ENCODE results near the gene MED27.
A peak's percentile ranks its signal among the peaks of the same experiment; 100 is the strongest.
"Not testable (repeated sequence)": the region's sequence is repeated elsewhere in the genome, so short reads cannot be mapped to it uniquely, and the experiment has no call there.

The MED27 gene

GRCh38 chr9:132074736-132075135 is 4.9 kb downstream of the MED27 start:
- no peak for DNase-seq

- no peak for DNase-seq
Observed at GRCh38 chr9:132071847-132072507, 7.7 kb downstream of the MED27 start.

- DNase-seq, result no peak
Observed at GRCh38 chr9:132069046-132069898, 10.4 kb downstream of the MED27 start.

- DNase-seq, result no peak
Observed at GRCh38 chr9:132068605-132069004, 11.1 kb downstream of the MED27 start.

GRCh38 chr9:132066511-132066910 is 13.2 kb downstream of the MED27 start:
- DNase-seq, result no peak

- no peak for DNase-seq
Observed at GRCh38 chr9:132066057-132066456, 13.6 kb downstream of the MED27 start.

- DNase-seq, result no peak
Observed at GRCh38 chr9:132063281-132063680, 16.4 kb downstream of the MED27 start.

- DNase-seq, result no peak
Observed at GRCh38 chr9:132062806-132063205, 16.9 kb downstream of the MED27 start.

GRCh38 chr9:132061526-132061925 is 18.1 kb downstream of the MED27 start:
- DNase-seq, result no peak

GRCh38 chr9:132059361-132059760 is 20.3 kb downstream of the MED27 start:
- DNase-seq, result peak; percentile 39

GRCh38 chr9:132058226-132058625 is 21.4 kb downstream of the MED27 start:
- not testable (repeated sequence) for DNase-seq

- no peak for DNase-seq
Observed at GRCh38 chr9:132056717-132057560, 22.7 kb downstream of the MED27 start.

GRCh38 chr9:132055756-132056155 is 23.9 kb downstream of the MED27 start:
- no peak for DNase-seq

GRCh38 chr9:132054024-132054423 is 25.6 kb downstream of the MED27 start:
- DNase-seq, result no peak

GRCh38 chr9:132049900-132050299 is 29.8 kb downstream of the MED27 start:
- no peak for DNase-seq

- no peak for DNase-seq
Observed at GRCh38 chr9:132049323-132049882, 30.3 kb downstream of the MED27 start.

- no peak for DNase-seq
Observed at GRCh38 chr9:132048201-132048600, 31.5 kb downstream of the MED27 start.

- no peak for DNase-seq
Observed at GRCh38 chr9:132046456-132046855, 33.2 kb downstream of the MED27 start.

GRCh38 chr9:132044176-132044875 is 35.3 kb downstream of the MED27 start:
- no peak for DNase-seq

GRCh38 chr9:132043708-132044107 is 36.0 kb downstream of the MED27 start:
- DNase-seq, result no peak

GRCh38 chr9:132042324-132042723 is 37.3 kb downstream of the MED27 start:
- DNase-seq, result no peak

- DNase-seq, result no peak
Observed at GRCh38 chr9:132041798-132042197, 37.9 kb downstream of the MED27 start.

Measured in NCI-H1436 treated with DMSO at 0.1 percent for 48 hours (cell line).